Neuronal stem cell (in vitro differentiated cells): ENCODE data around the gene SORCS2.

Experiments used
- DNase-seq: peaks from one replicate; pipeline ENCODE4 v3.0.0-alpha.2; 2013; ENCODE audit warnings: low spot score
- H2AFZ ChIP-seq: one replicate; pipeline ENCODE4 v1.6.1; 2013; ENCODE audit warnings: mild to moderate bottlenecking, low read length, inconsistent platforms
- H2AK5ac ChIP-seq: 2 replicates; pipeline ENCODE4 v1.6.1; 2013; ENCODE audit warnings: low read depth, mild to moderate bottlenecking, inconsistent platforms, low read length, moderate library complexity, mixed read lengths
- H2BK120ac ChIP-seq: 2 replicates; pipeline ENCODE4 v1.6.1; 2013; ENCODE audit warnings: low read depth, mild to moderate bottlenecking, inconsistent platforms, low read length, moderate library complexity, mixed read lengths
- H2BK12ac ChIP-seq: one replicate; pipeline ENCODE4 v1.6.1; 2013; ENCODE audit warnings: low read length, inconsistent platforms
- H2BK15ac ChIP-seq: 2 replicates; pipeline ENCODE4 v1.6.1; 2013; ENCODE audit warnings: mild to moderate bottlenecking, low read length, inconsistent platforms, mixed read lengths
- H2BK5ac ChIP-seq: one replicate; pipeline ENCODE4 v1.6.1; 2013; ENCODE audit warnings: inconsistent platforms, mild to moderate bottlenecking, low read length, moderate library complexity
- H3K14ac ChIP-seq: one replicate; pipeline ENCODE4 v1.6.1; 2013; ENCODE audit warnings: low read length, inconsistent platforms
- H3K18ac ChIP-seq: 2 replicates; pipeline ENCODE4 v1.6.1; 2013; ENCODE audit warnings: low read length, inconsistent platforms
- H3K23ac ChIP-seq: 2 replicates; pipeline ENCODE4 v1.6.1; 2013; ENCODE audit warnings: low read depth, mild to moderate bottlenecking, mixed read lengths, low read length, inconsistent platforms; ENCODE audit not compliant: poor library complexity
- H3K27ac ChIP-seq: replicated peaks from 3 replicates; pipeline ENCODE4 v1.5.1; 2013; ENCODE audit warnings: low read length, inconsistent platforms
- H3K27me3 ChIP-seq, 3 experiments: 2 replicates each; pipeline ENCODE4 v1.6.1; 2013; ENCODE audit warnings: low read length in 3 of 3, mild to moderate bottlenecking in 2 of 3, inconsistent platforms in 1 of 3, low read depth in 1 of 3, mixed read lengths in 1 of 3, moderate library complexity in 1 of 3; ENCODE audit not compliant: control insufficient read depth in 3 of 3, insufficient read depth in 3 of 3
- H3K36me3 ChIP-seq, 2 donors: replicated peaks in 1 of 2; 2 replicates each; pipeline ENCODE4 v1.6.1; 2013; ENCODE audit warnings: low read length in 2 of 2; ENCODE audit not compliant: control insufficient read depth in 2 of 2, insufficient read depth in 2 of 2
- H3K4ac ChIP-seq: 2 replicates; pipeline ENCODE4 v1.6.1; 2013; ENCODE audit warnings: inconsistent platforms, mild to moderate bottlenecking, low read length, moderate library complexity
- H3K4me1 ChIP-seq, 2 donors: 1 replicate in 1 of 2; 2 replicates in 1 of 2; pipeline ENCODE4 v1.6.1; 2013; ENCODE audit warnings: low read length in 2 of 2, low read depth in 1 of 2; ENCODE audit not compliant: control insufficient read depth in 2 of 2, insufficient read depth in 1 of 2
- H3K4me2 ChIP-seq: one replicate; pipeline ENCODE4 v1.6.1; 2013; ENCODE audit warnings: mild to moderate bottlenecking, low read length, inconsistent platforms; ENCODE audit not compliant: insufficient read depth, poor library complexity, severe bottlenecking
- H3K4me3 ChIP-seq, 2 donors: 2 replicates each; pipeline ENCODE4 v1.5.1; 2013; ENCODE audit warnings: low read length in 2 of 2, mild to moderate bottlenecking in 2 of 2, inconsistent platforms in 1 of 2, moderate library complexity in 1 of 2
- H3K79me1 ChIP-seq: one replicate; pipeline ENCODE4 v1.6.1; 2013; ENCODE audit warnings: low read depth, mild to moderate bottlenecking, inconsistent platforms, low read length, moderate library complexity
- H3K9ac ChIP-seq: one replicate; pipeline ENCODE4 v1.6.1; 2013; ENCODE audit warnings: mild to moderate bottlenecking, low read depth, low read length, inconsistent platforms; ENCODE audit not compliant: poor library complexity
- H3K9me3 ChIP-seq, 2 donors: replicated peaks in 1 of 2; 2 replicates each; pipeline versions ENCODE3 to v1.6.1; 2013; ENCODE audit warnings: low read length in 2 of 2, mild to moderate bottlenecking in 2 of 2, inconsistent platforms in 1 of 2, low read depth in 1 of 2, mixed read lengths in 1 of 2, moderate library complexity in 1 of 2; ENCODE audit not compliant: control insufficient read depth in 2 of 2, insufficient read depth in 1 of 2
- H4K8ac ChIP-seq: one replicate; pipeline ENCODE4 v1.6.1; 2013; ENCODE audit warnings: low read depth, mild to moderate bottlenecking, inconsistent platforms, low read length, moderate library complexity
- H4K91ac ChIP-seq: one replicate; pipeline ENCODE4 v1.6.1; 2013; ENCODE audit warnings: low read length, low read depth, mild to moderate bottlenecking, inconsistent platforms; ENCODE audit not compliant: poor library complexity
- WGBS, 2 donors: extraction: QIAGEN DNeasy Blood & Tissue Kit; methylation state at CpG; one replicate each; pipeline ENCODE4 v1.1.7; 2013; ENCODE audit warnings: missing lambda C conversion rate in 2 of 2, mixed read lengths in 1 of 2; ENCODE audit not compliant: insufficient read length in 2 of 2, insufficient replicate concordance in 1 of 2; ENCODE audit errors: extremely low coverage in 2 of 2; 5-methylcytosine and 5-hydroxymethylcytosine counted together

Gene SORCS2

GRCh38 chr4:7477695-7478094 is 285.4 kb downstream of the SORCS2 start:
- no peak overlapping the region for H3K27ac ChIP-seq
- peaks cover 0 to 3% (median 0%) of the 10 kb centered on the region in 3 experiments for H3K27me3 ChIP-seq
- H3K4me2 ChIP-seq = no peak overlapping the region
- no peak overlapping the region for H2AFZ ChIP-seq
- H3K18ac ChIP-seq = no peak overlapping the region
- no peak overlapping the region for H2BK120ac ChIP-seq
- no peak overlapping the region for H3K4me3 ChIP-seq
- H2AK5ac ChIP-seq = peak overlapping the region; percentile 24
- no peak overlapping the region for H3K9ac ChIP-seq
- H4K91ac ChIP-seq = no peak overlapping the region
- no peak overlapping the region for H4K8ac ChIP-seq
- no peak for DNase-seq
- H3K4ac ChIP-seq = no peak overlapping the region
- H3K9me3 ChIP-seq = no peaks in the 10 kb centered on the region
- peaks cover under 1 to 4% of the 10 kb centered on the region in 2 donors for H3K4me1 ChIP-seq
- no peak overlapping the region for H3K23ac ChIP-seq
- no peak overlapping the region for H2BK15ac ChIP-seq
- no peak overlapping the region for H2BK12ac ChIP-seq
- no peak overlapping the region for H3K14ac ChIP-seq
- no peaks in the 10 kb centered on the region for H3K79me1 ChIP-seq
- WGBS, 2 donors = no CpG with 5 or more reads among the region's 7 CpGs
- H2BK5ac ChIP-seq = no peak overlapping the region
- H3K36me3 ChIP-seq = no peaks in the 10 kb centered on the region

GRCh38 chr4:7478665-7479064 is 286.3 kb downstream of the SORCS2 start:
- Histone ChIP-seq H3K4me3 (no peak overlapping the region), H3K9me3 (no peaks in the 10 kb centered on the region), H4K8ac (no peak overlapping the region), H3K14ac (no peak overlapping the region), H2AFZ (no peak overlapping the region), H4K91ac (no peak overlapping the region), H3K9ac (no peak overlapping the region), H3K27me3 (peaks cover 0 to 3% (median 0%) of the 10 kb centered on the region in 3 experiments), H2BK5ac (no peak overlapping the region), H3K27ac (no peak overlapping the region), H2BK15ac (no peak overlapping the region), H3K4me2 (no peak overlapping the region), H3K23ac (no peak overlapping the region), H3K4ac (no peak overlapping the region), H3K36me3 (no peaks in the 10 kb centered on the region), H3K4me1 (no peaks in the 10 kb centered on the region), H3K18ac (no peak overlapping the region), H2BK12ac (no peak overlapping the region), H2AK5ac (peak overlapping the region; percentile 53), H3K79me1 (no peaks in the 10 kb centered on the region), H2BK120ac (no peak overlapping the region)
- no CpG with 5 or more reads among the region's 11 CpGs for WGBS, 2 donors
- no peak for DNase-seq

- Histone ChIP-seq H3K4me2 (no peak overlapping the region), H3K27ac (no peak overlapping the region), H3K9ac (no peak overlapping the region), H3K79me1 (no peaks in the 10 kb centered on the region), H2BK12ac (peak overlapping the region; percentile 16), H3K18ac (peak overlapping the region; percentile 57), H3K4me3 (no peak overlapping the region), H3K36me3 (no peaks in the 10 kb centered on the region), H2BK15ac (peak overlapping the region; percentile 72), H4K91ac (peak overlapping the region; percentile 44), H3K4ac (peak overlapping the region; percentile 40), H4K8ac (no peak overlapping the region), H2AFZ (no peak overlapping the region), H3K27me3 (peaks cover 0 to 14% (median 0%) of the 10 kb centered on the region in 3 experiments), H2BK5ac (no peak overlapping the region), H2AK5ac (peak overlapping the region; percentile 1), H3K9me3 (no peaks in the 10 kb centered on the region), H3K4me1 (peaks cover 0 to 6% of the 10 kb centered on the region in 2 donors), H3K14ac (no peak overlapping the region), H2BK120ac (no peak overlapping the region), H3K23ac (no peak overlapping the region)
- no peak for DNase-seq
- WGBS, 2 donors = no CpG with 5 or more reads among the region's 16 CpGs
These were observed 288.1 kb downstream of the SORCS2 start for GRCh38 chr4:7480423-7480822.

- no peak overlapping the region for H3K4me3 ChIP-seq
- H3K27ac ChIP-seq = no peak overlapping the region
- no peaks in the 10 kb centered on the region for H3K9me3 ChIP-seq
- H4K91ac ChIP-seq = no peak overlapping the region
- no peak overlapping the region for H3K23ac ChIP-seq
- H3K27me3 ChIP-seq = peaks cover 0 to 18% (median 0%) of the 10 kb centered on the region in 3 experiments
- H3K9ac ChIP-seq = no peak overlapping the region
- peak overlapping the region; percentile 79 for H2BK15ac ChIP-seq
- peak overlapping the region; percentile 39 for H2BK5ac ChIP-seq
- H2BK120ac ChIP-seq = no peak overlapping the region
- peak overlapping the region; percentile 31 for H2AK5ac ChIP-seq
- H3K4me2 ChIP-seq = no peak overlapping the region
- no peak overlapping the region for H4K8ac ChIP-seq
- no peaks in the 10 kb centered on the region for H3K79me1 ChIP-seq
- H3K4ac ChIP-seq = no peak overlapping the region
- H2AFZ ChIP-seq = no peak overlapping the region
- no peak for DNase-seq
- H3K18ac ChIP-seq = peak overlapping the region; percentile 15
- no peak overlapping the region for H3K14ac ChIP-seq
- no peaks in the 10 kb centered on the region for H3K36me3 ChIP-seq
- no CpG with 5 or more reads among the region's 14 CpGs for WGBS, 2 donors
- H3K4me1 ChIP-seq = peaks cover 0 to 6% of the 10 kb centered on the region in 2 donors
- no peak overlapping the region for H2BK12ac ChIP-seq
These were observed 288.9 kb downstream of the SORCS2 start for GRCh38 chr4:7481227-7481626.
